Stimulated activated CD8-positive, alpha-beta memory T cell treated with anti-CD3 and anti-CD28 coated beads, Interleukin-12 subunit alpha, Interleukin-12 subunit beta, amount 100 ng/mL, for 4 hours (primary cell): ENCODE data around the gene CCN6.
"Not testable (repeated sequence)": the region's sequence is repeated elsewhere in the genome, so short reads cannot be mapped to it uniquely, and the experiment has no call there.

ENCODE experiments used
- DNase-seq: peaks from one replicate; pipeline ENCODE4 v3.0.0-alpha.2; 2020; ENCODE audit warnings: low read depth

Gene CCN6

GRCh38 chr6:112030206-112030960, 23.5 kb upstream of the CCN6 start:
- DNase-seq, result no peak

DNA sequence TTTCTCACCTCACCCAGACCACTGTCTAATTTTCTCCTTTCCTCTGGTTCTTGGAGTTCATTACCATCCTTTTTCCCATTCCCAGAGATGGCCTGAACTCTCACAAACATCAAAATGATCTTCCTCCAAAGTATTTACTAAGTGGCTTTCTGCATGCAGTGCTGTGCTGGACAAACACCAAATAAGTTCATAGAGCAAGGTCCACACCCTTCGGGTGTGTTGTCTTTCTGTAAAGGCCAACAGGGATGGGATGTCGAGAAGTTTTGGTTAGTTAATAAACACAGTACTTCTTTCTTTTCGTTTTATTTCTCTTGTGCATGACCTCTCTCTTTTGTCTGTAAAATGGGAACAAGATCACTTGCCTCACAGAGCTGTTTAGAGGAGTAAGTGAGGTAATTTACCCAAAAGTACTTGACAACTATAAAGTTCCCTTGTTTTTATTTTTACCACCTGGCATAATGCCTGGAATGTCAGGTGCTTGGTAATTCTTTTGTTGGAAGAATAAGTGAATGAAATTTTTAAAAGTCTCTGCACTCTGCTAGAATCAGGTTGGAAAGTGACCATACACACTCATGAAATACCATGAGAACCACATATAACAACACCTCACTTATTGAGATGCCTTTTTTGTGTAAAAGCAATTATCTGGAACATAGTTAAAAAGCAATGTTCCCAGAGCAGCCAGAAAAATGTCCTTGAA, 22.8 kb upstream of the CCN6 start:
- DNase-seq, result no peak

DNA sequence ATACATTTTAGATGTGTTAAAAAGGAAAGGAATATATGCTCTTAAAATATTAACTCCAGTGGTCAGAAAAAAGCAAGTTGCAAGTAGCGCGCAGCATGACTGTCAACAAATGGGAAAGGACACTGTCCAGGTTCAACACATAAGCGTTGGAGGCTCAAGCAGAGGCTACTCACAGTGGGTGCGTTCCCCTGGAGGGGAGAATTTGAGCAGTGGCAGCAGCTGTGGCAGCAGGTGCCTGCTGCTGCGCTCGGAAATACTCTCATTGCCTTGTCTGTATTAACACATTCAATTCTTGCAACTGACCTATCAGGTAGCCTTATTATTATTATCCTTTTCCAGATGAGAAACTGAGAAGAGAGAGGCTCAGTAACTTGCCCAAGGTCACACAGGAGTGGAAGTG, 21.9 kb upstream of the CCN6 start:
- no peak for DNase-seq

GRCh38 chr6:112032728-112033127, 21.2 kb upstream of the CCN6 start:
- DNase-seq, result no peak

GRCh38 chr6:112033791-112034615, 19.9 kb upstream of the CCN6 start:
- no peak for DNase-seq

DNA sequence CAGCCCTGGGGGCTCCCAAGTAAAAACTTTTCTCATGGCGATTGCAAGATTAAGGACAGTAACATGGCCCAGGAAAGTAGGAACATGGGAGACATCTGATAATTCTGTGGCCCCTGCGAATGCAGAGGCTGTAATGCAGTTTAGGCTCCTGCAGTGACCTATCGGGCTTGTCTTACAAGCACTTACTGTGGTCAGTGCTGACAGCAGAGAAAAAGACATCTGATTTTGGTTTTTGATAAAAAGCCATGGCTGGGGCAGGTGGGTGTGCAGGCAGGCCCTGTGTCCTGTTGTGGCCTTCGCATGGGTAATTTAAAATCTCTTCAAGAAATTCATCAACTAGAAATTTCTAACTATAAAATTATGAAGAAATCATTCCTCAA, 19.3 kb upstream of the CCN6 start:
- DNase-seq, result no peak

GRCh38 chr6:112036088-112036637, 17.7 kb upstream of the CCN6 start:
- no peak for DNase-seq

- no peak for DNase-seq
These were observed 16.1 kb upstream of the CCN6 start for GRCh38 chr6:112037783-112038216.

GRCh38 chr6:112038268-112038667, 15.6 kb upstream of the CCN6 start:
- DNase-seq, result no peak

DNA sequence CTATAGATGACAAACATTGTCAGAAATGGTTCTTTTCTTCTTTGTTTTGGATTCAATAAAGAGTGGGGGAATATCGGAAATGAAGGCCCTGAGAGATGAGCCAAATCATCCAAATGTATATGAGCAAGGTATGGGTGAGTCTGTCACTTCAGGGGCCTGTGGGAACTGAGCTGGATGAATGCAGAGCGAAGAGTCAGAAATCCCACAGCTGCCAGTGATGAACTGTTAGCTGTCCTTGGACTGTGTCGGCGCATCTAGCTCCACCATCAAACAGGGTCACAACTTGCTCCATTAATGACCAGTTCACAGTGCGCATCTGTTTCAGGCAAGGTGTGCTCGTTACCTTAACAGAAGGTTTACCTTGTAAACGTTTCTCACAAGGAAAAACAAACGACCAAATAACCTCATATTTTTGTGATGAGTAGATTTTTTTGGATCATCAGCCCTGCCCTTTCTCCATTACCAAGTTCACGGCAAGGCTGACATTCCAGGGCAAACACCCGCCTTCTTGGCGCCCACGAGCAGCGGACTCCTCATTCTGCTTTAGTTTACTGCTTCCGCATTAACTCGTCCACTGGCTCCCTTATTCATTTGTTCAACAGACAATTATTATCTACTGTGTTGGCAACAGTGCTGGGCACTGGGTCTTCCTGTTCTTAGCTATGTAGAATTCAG, 15.0 kb upstream of the CCN6 start:
- no peak for DNase-seq

DNA sequence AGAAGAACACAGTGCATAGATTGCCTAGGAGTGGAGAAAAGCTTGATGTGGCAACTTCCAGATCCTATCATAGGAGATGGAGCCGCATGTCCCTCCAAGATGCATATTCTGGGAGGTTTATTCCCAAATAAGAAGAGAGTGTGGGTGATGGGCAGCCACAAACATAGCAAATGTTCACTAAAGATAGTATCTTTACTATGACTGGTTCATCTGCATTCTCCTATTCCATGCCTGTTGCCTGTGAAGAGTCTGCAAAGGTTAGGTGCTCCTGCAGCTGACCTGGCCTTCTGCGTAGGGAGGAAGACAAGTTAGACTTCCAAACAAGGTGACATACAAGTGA, 14.5 kb upstream of the CCN6 start:
- DNase-seq, result no peak

- DNase-seq, result no peak
These were observed 12.9 kb upstream of the CCN6 start for GRCh38 chr6:112040956-112041355.

GRCh38 chr6:112041535-112041934, 12.4 kb upstream of the CCN6 start:
- DNase-seq, result no peak

- DNase-seq, result peak; percentile 77
These were observed 10.6 kb upstream of the CCN6 start for GRCh38 chr6:112043032-112044007.

GRCh38 chr6:112044196-112044595, 9.7 kb upstream of the CCN6 start:
- no peak for DNase-seq

DNA sequence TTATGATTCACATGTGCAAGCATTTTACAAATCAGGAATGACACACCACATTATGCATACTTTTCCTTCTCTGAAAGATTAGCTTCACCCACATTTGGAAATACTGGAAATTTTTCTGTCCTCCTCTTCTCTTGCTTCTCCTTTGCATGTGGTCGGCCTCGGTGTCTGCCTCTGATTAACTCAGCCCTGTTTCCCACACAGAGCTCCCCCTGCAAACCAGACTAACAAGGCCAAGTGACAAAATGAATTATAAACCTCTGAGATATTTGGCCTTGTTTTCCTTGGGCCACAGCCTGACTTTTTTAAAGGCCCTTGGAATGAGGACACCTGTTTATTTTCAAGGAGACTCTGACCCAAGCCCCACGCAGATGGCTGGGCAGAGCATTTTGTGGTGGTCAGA, 9.0 kb upstream of the CCN6 start:
- no peak for DNase-seq

DNA sequence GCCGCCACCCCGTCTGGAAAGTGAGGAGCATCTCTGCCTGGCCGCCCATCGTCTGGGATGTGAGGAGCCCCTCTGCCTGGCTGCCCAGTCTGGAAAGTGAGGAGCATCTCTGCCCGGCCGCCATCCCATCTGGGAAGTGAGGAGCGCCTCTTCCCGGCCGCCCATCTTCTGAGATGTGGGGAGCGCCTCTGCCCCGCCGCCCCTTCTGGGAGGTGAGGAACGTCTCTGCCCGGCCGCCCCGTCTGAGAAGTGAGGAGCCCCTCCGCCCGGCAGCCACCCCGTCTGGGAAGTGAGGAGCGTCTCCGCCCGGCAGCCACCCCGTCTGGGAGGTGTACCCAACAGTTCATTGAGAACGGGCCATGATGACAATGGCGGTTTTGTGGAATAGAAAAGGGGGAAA, 6.4 kb upstream of the CCN6 start:
- not testable (repeated sequence) for DNase-seq

- no peak for DNase-seq
These were observed 4.7 kb upstream of the CCN6 start for GRCh38 chr6:112049026-112049799.

GRCh38 chr6:112049996-112050395, 3.9 kb upstream of the CCN6 start:
- no peak for DNase-seq

DNA sequence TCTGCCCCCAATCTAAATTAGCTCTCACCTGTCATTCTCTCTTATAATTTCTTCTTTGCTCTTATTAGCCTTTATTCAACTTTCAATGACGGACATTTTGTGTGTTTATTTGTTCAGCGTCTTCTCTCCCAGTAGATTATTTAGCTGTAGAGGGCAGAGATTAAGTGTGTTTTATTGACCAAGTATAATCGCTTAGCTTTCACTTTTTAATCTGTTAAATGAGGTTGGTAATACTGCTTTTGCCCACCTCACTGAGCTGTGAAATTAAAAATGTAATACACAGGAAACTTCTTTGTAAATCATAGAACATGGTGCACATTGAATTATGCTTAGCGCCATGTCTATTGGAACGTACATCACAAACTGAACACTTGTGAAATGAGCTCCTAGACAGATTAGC, 3.5 kb upstream of the CCN6 start:
- no peak for DNase-seq
